Measurements from ENCODE around the gene EIF4B.

DNA sequence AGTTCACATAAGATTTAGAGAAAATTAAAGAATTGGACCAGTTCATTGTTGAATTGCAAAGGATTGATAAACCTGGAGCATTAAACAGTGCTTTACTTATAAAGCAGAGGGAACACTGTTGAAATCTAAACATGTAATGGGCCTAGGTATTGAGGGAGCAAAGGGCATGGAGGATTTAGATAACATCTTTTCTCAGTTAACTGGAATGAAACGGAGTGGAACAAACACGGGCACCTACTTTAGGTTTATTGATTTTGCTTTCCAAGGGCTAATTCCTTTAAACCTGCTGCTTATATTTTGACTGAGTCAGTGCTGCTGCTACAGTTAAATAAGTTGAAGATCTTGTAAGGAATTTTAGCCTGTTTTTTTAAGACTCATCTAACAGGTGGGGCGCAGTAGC lies 5.6 kb downstream of the EIF4B start:
- TF ChIP-seq, protein P1, sequence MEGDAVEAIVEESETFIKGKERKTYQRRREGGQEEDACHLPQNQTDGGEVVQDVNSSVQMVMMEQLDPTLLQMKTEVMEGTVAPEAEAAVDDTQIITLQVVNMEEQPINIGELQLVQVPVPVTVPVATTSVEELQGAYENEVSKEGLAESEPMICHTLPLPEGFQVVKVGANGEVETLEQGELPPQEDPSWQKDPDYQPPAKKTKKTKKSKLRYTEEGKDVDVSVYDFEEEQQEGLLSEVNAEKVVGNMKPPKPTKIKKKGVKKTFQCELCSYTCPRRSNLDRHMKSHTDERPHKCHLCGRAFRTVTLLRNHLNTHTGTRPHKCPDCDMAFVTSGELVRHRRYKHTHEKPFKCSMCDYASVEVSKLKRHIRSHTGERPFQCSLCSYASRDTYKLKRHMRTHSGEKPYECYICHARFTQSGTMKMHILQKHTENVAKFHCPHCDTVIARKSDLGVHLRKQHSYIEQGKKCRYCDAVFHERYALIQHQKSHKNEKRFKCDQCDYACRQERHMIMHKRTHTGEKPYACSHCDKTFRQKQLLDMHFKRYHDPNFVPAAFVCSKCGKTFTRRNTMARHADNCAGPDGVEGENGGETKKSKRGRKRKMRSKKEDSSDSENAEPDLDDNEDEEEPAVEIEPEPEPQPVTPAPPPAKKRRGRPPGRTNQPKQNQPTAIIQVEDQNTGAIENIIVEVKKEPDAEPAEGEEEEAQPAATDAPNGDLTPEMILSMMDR (IDR thresholded peaks at IDR 0.05) = no peak
- no peak for TF ChIP-seq POLR2AphosphoS5 (IDR thresholded peaks at IDR 0.05; ENCODE audit: low read depth, low read length)
- TF ChIP-seq RAD21 (IDR thresholded peaks at IDR 0.05; ENCODE audit: low read length) = no peak
- TF ChIP-seq JUND (IDR thresholded peaks at IDR 0.05) = no peak
- no peak for TF ChIP-seq RCOR1 (IDR thresholded peaks at IDR 0.05; ENCODE audit: low read length)
- TF ChIP-seq, protein P2, sequence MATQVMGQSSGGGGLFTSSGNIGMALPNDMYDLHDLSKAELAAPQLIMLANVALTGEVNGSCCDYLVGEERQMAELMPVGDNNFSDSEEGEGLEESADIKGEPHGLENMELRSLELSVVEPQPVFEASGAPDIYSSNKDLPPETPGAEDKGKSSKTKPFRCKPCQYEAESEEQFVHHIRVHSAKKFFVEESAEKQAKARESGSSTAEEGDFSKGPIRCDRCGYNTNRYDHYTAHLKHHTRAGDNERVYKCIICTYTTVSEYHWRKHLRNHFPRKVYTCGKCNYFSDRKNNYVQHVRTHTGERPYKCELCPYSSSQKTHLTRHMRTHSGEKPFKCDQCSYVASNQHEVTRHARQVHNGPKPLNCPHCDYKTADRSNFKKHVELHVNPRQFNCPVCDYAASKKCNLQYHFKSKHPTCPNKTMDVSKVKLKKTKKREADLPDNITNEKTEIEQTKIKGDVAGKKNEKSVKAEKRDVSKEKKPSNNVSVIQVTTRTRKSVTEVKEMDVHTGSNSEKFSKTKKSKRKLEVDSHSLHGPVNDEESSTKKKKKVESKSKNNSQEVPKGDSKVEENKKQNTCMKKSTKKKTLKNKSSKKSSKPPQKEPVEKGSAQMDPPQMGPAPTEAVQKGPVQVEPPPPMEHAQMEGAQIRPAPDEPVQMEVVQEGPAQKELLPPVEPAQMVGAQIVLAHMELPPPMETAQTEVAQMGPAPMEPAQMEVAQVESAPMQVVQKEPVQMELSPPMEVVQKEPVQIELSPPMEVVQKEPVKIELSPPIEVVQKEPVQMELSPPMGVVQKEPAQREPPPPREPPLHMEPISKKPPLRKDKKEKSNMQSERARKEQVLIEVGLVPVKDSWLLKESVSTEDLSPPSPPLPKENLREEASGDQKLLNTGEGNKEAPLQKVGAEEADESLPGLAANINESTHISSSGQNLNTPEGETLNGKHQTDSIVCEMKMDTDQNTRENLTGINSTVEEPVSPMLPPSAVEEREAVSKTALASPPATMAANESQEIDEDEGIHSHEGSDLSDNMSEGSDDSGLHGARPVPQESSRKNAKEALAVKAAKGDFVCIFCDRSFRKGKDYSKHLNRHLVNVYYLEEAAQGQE (IDR thresholded peaks at IDR 0.05; ENCODE audit: low read depth, low read length) = no peak
- TF ChIP-seq, protein P3, sequence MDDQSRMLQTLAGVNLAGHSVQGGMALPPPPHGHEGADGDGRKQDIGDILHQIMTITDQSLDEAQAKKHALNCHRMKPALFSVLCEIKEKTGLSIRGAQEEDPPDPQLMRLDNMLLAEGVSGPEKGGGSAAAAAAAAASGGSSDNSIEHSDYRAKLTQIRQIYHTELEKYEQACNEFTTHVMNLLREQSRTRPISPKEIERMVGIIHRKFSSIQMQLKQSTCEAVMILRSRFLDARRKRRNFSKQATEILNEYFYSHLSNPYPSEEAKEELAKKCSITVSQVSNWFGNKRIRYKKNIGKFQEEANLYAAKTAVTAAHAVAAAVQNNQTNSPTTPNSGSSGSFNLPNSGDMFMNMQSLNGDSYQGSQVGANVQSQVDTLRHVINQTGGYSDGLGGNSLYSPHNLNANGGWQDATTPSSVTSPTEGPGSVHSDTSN (IDR thresholded peaks at IDR 0.05) = no peak
- no peak for TF ChIP-seq CHD2 (IDR thresholded peaks at IDR 0.05; ENCODE audit: low read length, partially characterized antibody)
- no peak for TF ChIP-seq RFX5 (IDR thresholded peaks at IDR 0.05; ENCODE audit: low read length)
- no peak for TF ChIP-seq EP300 (IDR thresholded peaks at IDR 0.05; ENCODE audit: borderline replicate concordance in 1 of 2, low read depth in 1 of 2, low read length in 1 of 2)
